DND-41 (cell line): Measurements from ENCODE around the gene SNAP47.

ENCODE experiments used
- ATAC-seq: fragments of 200-7000 bp; cut with Tn5 transposase; 3 replicates; pipeline ENCODE4 v1.9.1; 2021; ENCODE audit warnings: low read depth; ENCODE audit not compliant: insufficient read depth
- DNase-seq: peaks from one replicate; pipeline ENCODE4 v3.0.0-alpha.2; 2020
- H2AFZ ChIP-seq: 2 replicates; pipeline ENCODE4 v1.6.0; 2012; ENCODE audit warnings: low read depth, low read length
- H3K27ac ChIP-seq: 2 replicates; pipeline ENCODE4 v1.5.1; 2012; ENCODE audit warnings: low read length, inconsistent platforms
- H3K27me3 ChIP-seq: fragments of 200-600 bp; sonication (generic); 2 replicates; pipeline ENCODE4 v1.6.0; 2012; ENCODE audit warnings: low read length, mild to moderate bottlenecking, inconsistent platforms; ENCODE audit not compliant: insufficient read depth, poor library complexity
- H3K36me3 ChIP-seq: 2 replicates; pipeline ENCODE4 v1.5.1; 2012; ENCODE audit warnings: low read length, inconsistent platforms; ENCODE audit not compliant: insufficient read depth
- H3K4me1 ChIP-seq: 2 replicates; pipeline ENCODE4 v1.5.1; 2012; ENCODE audit warnings: mild to moderate bottlenecking, low read length; ENCODE audit not compliant: insufficient read depth
- H3K4me2 ChIP-seq: 2 replicates; pipeline ENCODE4 v1.6.0; 2012; ENCODE audit warnings: mild to moderate bottlenecking, moderate library complexity, low read length, inconsistent platforms; ENCODE audit not compliant: insufficient read depth
- H3K4me3 ChIP-seq, 2 experiments: fragments of 200-600 bp in 1 of 2; shearing (Covaris generic) in 1 of 2; 2 replicates each; pipeline ENCODE4 v1.5.1; 2012 to 2016; ENCODE audit warnings: inconsistent platforms in 2 of 2, low read length in 2 of 2, mild to moderate bottlenecking in 2 of 2, low read depth in 1 of 2, moderate library complexity in 1 of 2
- H3K79me2 ChIP-seq: 2 replicates; pipeline ENCODE4 v1.6.0; 2012; ENCODE audit warnings: low read length, inconsistent platforms; ENCODE audit not compliant: insufficient read depth
- H3K9ac ChIP-seq: 2 replicates; pipeline ENCODE4 v1.6.0; 2012; ENCODE audit warnings: low read depth, mild to moderate bottlenecking, inconsistent platforms, low read length, moderate library complexity
- H3K9me3 ChIP-seq: 2 replicates; pipeline ENCODE4 v1.5.1; 2012; ENCODE audit warnings: low read length, moderate library complexity, mild to moderate bottlenecking, inconsistent platforms; ENCODE audit not compliant: insufficient read depth, severe bottlenecking
- H4K20me1 ChIP-seq: 2 replicates; pipeline ENCODE4 v1.6.0; 2012; ENCODE audit warnings: low read length; ENCODE audit not compliant: insufficient read depth
- CTCF ChIP-seq: IDR thresholded peaks from 2 replicates; pipeline ENCODE4 v1.5.1; 2012; ENCODE audit warnings: borderline replicate concordance, low read length, moderate library complexity, mild to moderate bottlenecking; ENCODE audit not compliant: poor library complexity, severe bottlenecking; ENCODE audit errors: extremely low read depth
- EZH2 ChIP-seq: IDR thresholded peaks from 3 replicates; pipeline ENCODE4 v1.6.1; 2012; ENCODE audit warnings: borderline replicate concordance, low read depth, mild to moderate bottlenecking, moderate library complexity, low read length, inconsistent platforms; ENCODE audit not compliant: severe bottlenecking

The SNAP47 gene

GRCh38 chr1:227754958-227755357, 19.7 kb downstream of the SNAP47 start:
- H3K27ac ChIP-seq = no peak overlapping the region
- peaks cover 38% of the 10 kb centered on the region; the same call in 1 of the 2 replicates for H3K79me2 ChIP-seq

DNA sequence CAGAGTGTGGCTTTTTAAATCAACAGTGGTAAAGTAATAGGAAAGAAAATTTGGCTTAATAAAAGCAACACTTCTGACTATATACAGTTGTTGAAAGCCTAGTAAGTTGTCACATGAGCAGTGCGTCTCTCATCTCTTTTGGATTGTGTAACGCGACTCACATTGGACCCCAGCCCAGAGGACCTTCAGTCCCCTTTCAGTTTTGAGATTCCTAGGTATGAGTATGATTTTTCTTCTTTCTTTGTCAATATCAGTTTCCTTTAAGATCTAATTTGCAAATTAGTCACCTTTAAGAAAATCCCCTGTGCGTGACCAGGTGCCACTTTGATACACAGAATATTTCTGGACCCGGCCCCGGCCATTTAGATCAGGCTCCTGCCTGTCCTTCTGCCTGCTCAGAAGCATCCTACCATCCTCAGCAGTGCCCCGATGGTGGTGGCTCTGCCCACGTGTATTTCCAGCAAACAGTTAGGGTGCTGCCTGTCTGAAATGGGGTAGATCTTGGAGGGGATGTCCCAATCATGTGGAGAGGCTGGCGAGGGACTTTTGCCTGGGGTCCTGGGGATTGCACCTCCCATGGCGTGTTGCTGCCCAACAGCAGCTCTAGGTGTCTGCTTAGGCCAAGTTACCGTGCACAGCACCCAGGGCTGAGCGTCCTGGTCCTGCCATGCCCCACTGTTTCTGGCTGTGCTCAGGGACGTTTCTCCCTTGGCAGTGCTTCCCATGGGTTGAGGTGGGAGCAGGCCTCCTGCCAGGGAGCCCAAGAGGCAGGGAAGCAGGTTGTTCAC, 21.1 kb downstream of the SNAP47 start:
- no peak for ATAC-seq
- no peak for DNase-seq
- Histone ChIP-seq H2AFZ (no peak overlapping the region), H3K4me2 (no peak overlapping the region), H3K27me3 (no peaks in the 10 kb centered on the region), H3K27ac (no peak overlapping the region), H3K4me1 (no peaks in the 10 kb centered on the region), H3K4me3 (no peak overlapping the region), H3K9ac (no peak overlapping the region), H3K36me3 (peaks cover 90% of the 10 kb centered on the region), H4K20me1 (peaks cover 32% of the 10 kb centered on the region), H3K79me2 (peaks cover 29% of the 10 kb centered on the region; the same call in 1 of the 2 replicates), H3K9me3 (no peaks in the 10 kb centered on the region)
- no peak for TF ChIP-seq EZH2
- TF ChIP-seq CTCF = no peak

More at GRCh38 chr1:227754958-227755357, 19.7 kb downstream of the SNAP47 start:
- DNase-seq (no peak), ATAC-seq (no peak)
- Histone ChIP-seq H3K4me2 (no peak overlapping the region), H3K9ac (no peak overlapping the region), H2AFZ (no peak overlapping the region), H3K36me3 (peaks cover 90% of the 10 kb centered on the region), H3K27me3 (no peaks in the 10 kb centered on the region), H3K4me1 (no peaks in the 10 kb centered on the region), H3K9me3 (no peaks in the 10 kb centered on the region), H3K4me3 (no peak overlapping the region), H4K20me1 (peaks cover 40% of the 10 kb centered on the region)
- TF ChIP-seq CTCF (no peak), EZH2 (no peak)

DNA sequence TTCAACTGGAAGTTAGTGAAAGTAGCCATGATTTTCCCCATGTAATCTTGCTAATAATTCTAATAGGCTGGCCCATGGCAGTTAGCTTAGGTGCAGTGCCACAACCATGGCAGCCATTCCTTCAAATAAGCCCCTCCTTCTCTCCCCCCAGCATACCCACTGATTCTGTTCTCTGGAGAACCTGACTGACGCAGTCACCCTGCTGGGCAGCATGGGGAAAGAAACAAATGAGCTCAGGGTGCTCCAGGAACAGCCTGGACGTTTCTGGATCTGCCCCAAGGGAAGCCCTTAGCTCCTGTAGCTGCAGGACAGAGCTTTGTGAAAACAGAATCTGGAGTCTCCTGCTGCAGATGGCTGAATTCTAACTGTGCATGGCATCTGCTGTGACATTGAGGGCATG, 22.5 kb downstream of the SNAP47 start:
- H4K20me1 ChIP-seq = peaks cover 42% of the 10 kb centered on the region
- peaks cover 9% of the 10 kb centered on the region for H3K4me1 ChIP-seq
- H2AFZ ChIP-seq = no peak overlapping the region
- DNase-seq (no peak), ATAC-seq (no peak)
- no peaks in the 10 kb centered on the region for H3K9me3 ChIP-seq
- H3K4me3 ChIP-seq = no peak overlapping the region
- no peaks in the 10 kb centered on the region for H3K27me3 ChIP-seq
- peaks cover 91% of the 10 kb centered on the region for H3K36me3 ChIP-seq
- H3K79me2 ChIP-seq = peaks cover 22% of the 10 kb centered on the region; the same call in 1 of the 2 replicates
- no peak overlapping the region for H3K4me2 ChIP-seq
- H3K27ac ChIP-seq = no peak overlapping the region
- no peak for TF ChIP-seq EZH2
- no peak for TF ChIP-seq CTCF
- H3K9ac ChIP-seq = no peak overlapping the region
